ENCODE measurements around the gene CATSPERB. TPM values are rescaled to one million over a fixed set of nuclear protein-coding genes. Genes with fewer than 3 reads are reported as not detected.

CATSPERB gene
- total RNA-seq, 4 donors from 2014 or later: 0.29 to 4.1 (median 2.6) TPM

- H3K4me3 ChIP-seq: no peak overlapping the region
Measured at GRCh38 chr14:91770185-91770584, 38.3 kb upstream of the CATSPERB start.

DNA sequence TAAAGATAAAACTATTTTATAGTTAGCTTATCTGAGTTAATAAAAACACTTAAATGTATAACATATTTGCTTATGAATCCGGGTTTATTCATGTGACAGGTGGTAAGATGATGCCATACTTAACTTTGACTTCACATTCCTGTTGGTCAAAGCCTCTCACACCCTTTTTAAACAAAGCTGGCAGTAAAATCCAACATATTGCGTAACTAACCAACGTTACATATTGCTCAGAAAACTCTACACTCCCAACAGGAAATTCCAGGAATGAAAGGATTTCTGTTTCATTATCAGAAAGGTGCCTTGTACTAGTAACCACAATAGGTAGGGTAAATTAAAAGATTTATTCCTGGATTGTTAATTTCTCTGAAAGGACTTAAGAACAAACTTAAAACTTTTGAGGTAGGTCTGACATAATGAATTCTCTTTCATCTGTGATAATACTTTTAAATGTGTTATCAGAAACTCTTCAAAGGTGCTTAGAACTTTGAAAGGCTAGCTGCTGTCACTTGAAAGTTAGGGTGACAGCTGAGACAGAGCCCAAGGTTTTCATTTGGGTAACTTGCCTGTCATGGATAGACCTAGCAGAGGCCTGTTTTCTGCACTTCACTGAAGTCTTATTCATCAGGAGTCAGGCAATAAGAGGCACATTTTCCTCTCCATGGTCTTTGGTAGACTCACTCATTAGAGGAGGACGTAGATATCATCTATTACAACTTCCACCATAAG lies 23.8 kb upstream of the CATSPERB start:
- Histone ChIP-seq H3K4me3 (no peak overlapping the region), H3K9me3 (no peaks in the 10 kb centered on the region), H3K36me3 (no peaks in the 10 kb centered on the region), H3K27me3 (no peaks in the 10 kb centered on the region), H3K27ac (no peak overlapping the region), H3K4me1 (no peaks in the 10 kb centered on the region)
- TF ChIP-seq POLR2A (IDR thresholded peaks at IDR 0.05): no peak
- TF ChIP-seq, protein P1, sequence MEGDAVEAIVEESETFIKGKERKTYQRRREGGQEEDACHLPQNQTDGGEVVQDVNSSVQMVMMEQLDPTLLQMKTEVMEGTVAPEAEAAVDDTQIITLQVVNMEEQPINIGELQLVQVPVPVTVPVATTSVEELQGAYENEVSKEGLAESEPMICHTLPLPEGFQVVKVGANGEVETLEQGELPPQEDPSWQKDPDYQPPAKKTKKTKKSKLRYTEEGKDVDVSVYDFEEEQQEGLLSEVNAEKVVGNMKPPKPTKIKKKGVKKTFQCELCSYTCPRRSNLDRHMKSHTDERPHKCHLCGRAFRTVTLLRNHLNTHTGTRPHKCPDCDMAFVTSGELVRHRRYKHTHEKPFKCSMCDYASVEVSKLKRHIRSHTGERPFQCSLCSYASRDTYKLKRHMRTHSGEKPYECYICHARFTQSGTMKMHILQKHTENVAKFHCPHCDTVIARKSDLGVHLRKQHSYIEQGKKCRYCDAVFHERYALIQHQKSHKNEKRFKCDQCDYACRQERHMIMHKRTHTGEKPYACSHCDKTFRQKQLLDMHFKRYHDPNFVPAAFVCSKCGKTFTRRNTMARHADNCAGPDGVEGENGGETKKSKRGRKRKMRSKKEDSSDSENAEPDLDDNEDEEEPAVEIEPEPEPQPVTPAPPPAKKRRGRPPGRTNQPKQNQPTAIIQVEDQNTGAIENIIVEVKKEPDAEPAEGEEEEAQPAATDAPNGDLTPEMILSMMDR (IDR thresholded peaks at IDR 0.05): no peak
- intact Hi-C loops (cut with DNase I; ENCODE audit: low total_unique reads): no loop called here
- DNase-seq: no peak

More at GRCh38 chr14:91770185-91770584, 38.3 kb upstream of the CATSPERB start:
- Histone ChIP-seq H3K9me3 (no peaks in the 10 kb centered on the region), H3K27me3 (no peaks in the 10 kb centered on the region), H3K36me3 (no peaks in the 10 kb centered on the region), H3K27ac (peak overlapping the region; percentile 2 to 37), H3K4me1 (peaks cover 0 to 6% of the 10 kb centered on the region in 2 donors)
- DNase-seq: no peak
- intact Hi-C loops (cut with DNase I; ENCODE audit: low total_unique reads): no loop called here
- no peak for TF ChIP-seq POLR2A (IDR thresholded peaks at IDR 0.05)
- TF ChIP-seq, protein P1 (IDR thresholded peaks at IDR 0.05): no peak

DNA sequence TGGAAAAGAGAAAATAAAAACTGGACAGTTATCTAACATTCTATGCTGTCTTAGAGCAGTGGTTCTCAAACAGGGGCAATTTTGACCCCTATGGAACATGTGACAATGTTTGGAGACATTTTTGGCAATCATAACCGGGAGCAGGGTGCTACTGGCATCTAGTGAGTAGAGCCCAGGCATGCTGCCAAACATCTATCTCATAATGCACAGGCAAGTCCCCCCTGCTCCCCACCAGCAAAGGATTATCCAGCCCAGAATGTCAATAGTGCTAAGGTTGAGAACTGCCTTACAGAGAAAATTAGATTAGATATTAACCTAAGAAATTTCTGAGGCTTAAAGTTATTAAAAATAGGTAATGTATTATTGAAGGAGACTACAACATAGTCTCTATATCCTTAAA lies 22.9 kb upstream of the CATSPERB start:
- H3K27ac ChIP-seq: no peak overlapping the region
- H3K27me3 ChIP-seq: no peaks in the 10 kb centered on the region
- H3K4me1 ChIP-seq: no peaks in the 10 kb centered on the region
- TF ChIP-seq POLR2A (IDR thresholded peaks at IDR 0.05): no peak
- TF ChIP-seq, protein P1 (IDR thresholded peaks at IDR 0.05): no peak
- H3K36me3 ChIP-seq: no peaks in the 10 kb centered on the region
- intact Hi-C loops (cut with DNase I; ENCODE audit: low total_unique reads): no loop called here
- H3K9me3 ChIP-seq: no peaks in the 10 kb centered on the region
- DNase-seq: no peak
- H3K4me3 ChIP-seq: no peak overlapping the region

DNA sequence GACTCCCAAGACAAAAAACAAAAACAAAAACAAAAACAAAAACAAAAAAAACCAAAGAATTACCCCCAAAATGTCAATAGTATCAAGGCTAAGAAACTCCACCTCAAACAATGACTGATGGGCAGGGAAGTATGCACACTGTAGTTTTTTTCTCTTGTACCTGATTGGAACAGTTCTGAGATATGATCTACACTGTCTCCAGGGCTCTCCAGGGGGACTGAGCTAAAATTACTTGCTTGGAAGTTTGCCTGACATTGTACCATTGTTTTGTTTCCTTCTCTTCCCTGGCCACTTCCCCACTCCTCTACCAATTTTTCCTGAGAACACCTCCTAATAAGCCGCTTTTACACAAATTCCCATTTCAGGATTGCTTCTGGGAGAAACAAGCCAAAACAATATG lies 22.3 kb upstream of the CATSPERB start:
- H3K36me3 ChIP-seq: no peaks in the 10 kb centered on the region
- H3K27ac ChIP-seq: no peak overlapping the region
- intact Hi-C loops (cut with DNase I; ENCODE audit: low total_unique reads): no loop called here

GRCh38 chr14:91753501-91754128 lies 21.7 kb upstream of the CATSPERB start:
- TF ChIP-seq POLR2A (IDR thresholded peaks at IDR 0.05): no peak
- TF ChIP-seq, protein P1 (IDR thresholded peaks at IDR 0.05): no peak
- Histone ChIP-seq H3K4me3 (no peak overlapping the region), H3K9me3 (no peaks in the 10 kb centered on the region), H3K27me3 (no peaks in the 10 kb centered on the region), H3K27ac (no peak overlapping the region), H3K36me3 (no peaks in the 10 kb centered on the region), H3K4me1 (no peaks in the 10 kb centered on the region)
- intact Hi-C loops (cut with DNase I; ENCODE audit: low total_unique reads): no loop called here
- no peak for DNase-seq

More for the DNA sequence above, 22.3 kb upstream of the CATSPERB start:
- TF ChIP-seq, protein P1 (IDR thresholded peaks at IDR 0.05): no peak
- TF ChIP-seq POLR2A (IDR thresholded peaks at IDR 0.05): no peak
- no peaks in the 10 kb centered on the region for H3K27me3 ChIP-seq
- no peaks in the 10 kb centered on the region for H3K4me1 ChIP-seq
- DNase-seq: no peak
- H3K4me3 ChIP-seq: no peak overlapping the region
- H3K9me3 ChIP-seq: no peaks in the 10 kb centered on the region

All from uterus (tissue), 4 donors.